AG04450 (cell line): ENCODE data around the gene RASA3. TPM values are rescaled to one million over a fixed set of nuclear protein-coding genes. Genes with fewer than 3 reads are reported as not detected.

ENCODE experiments used
- CTCF ChIA-PET: fragments of 300-600, 350-600 bp; formaldehyde crosslinking; extraction: SDS; loops from one replicate; lab custom pipeline; 2022; ENCODE audit warnings: antibody characterized with exemption, inconsistent platforms; lab: Charles Lee
- POLR2A ChIA-PET: fragments of 350-600 bp; formaldehyde crosslinking; extraction: SDS; loops from one replicate; lab custom pipeline; 2021; ENCODE audit warnings: antibody characterized with exemption, inconsistent platforms; lab: Yijun Ruan, JAX
- DNase-seq: peaks from one replicate; pipeline ENCODE4 v3.0.0-alpha.2; 2011; ENCODE audit warnings: low read depth, low spot score
- H3K27ac ChIP-seq: one replicate; pipeline ENCODE4 v1.5.1; 2012; ENCODE audit warnings: low read depth, low read length, control low read depth
- H3K27me3 ChIP-seq: one replicate; pipeline ENCODE4 v1.6.0; 2012; ENCODE audit warnings: low read length; ENCODE audit not compliant: control insufficient read depth, insufficient read depth
- H3K4me3 ChIP-seq: 2 replicates; pipeline ENCODE4 v1.5.1; 2011; ENCODE audit warnings: mild to moderate bottlenecking, low read depth, low read length, control low read depth
- H3K9me3 ChIP-seq: 2 replicates; pipeline ENCODE4 v1.5.1; 2012; ENCODE audit warnings: low read length; ENCODE audit not compliant: control insufficient read depth, insufficient read depth
- polyA plus RNA-seq: library from polyadenylated mRNA; depleted of rRNA; stranded (reverse); fragments of >200 nt; gene quantifications from 2 replicates; pipeline ENCODE4 v1.2.3, GENCODE V29; 2011
- TF ChIP-seq, protein P1 (sequence below): IDR thresholded peaks from 2 replicates; pipeline ENCODE4 v1.5.1; 2011; ENCODE audit warnings: low read depth, low read length, control low read depth, inconsistent platforms

Gene RASA3
- polyA plus RNA-seq, 1 experiment, result 25.2 TPM

DNA sequence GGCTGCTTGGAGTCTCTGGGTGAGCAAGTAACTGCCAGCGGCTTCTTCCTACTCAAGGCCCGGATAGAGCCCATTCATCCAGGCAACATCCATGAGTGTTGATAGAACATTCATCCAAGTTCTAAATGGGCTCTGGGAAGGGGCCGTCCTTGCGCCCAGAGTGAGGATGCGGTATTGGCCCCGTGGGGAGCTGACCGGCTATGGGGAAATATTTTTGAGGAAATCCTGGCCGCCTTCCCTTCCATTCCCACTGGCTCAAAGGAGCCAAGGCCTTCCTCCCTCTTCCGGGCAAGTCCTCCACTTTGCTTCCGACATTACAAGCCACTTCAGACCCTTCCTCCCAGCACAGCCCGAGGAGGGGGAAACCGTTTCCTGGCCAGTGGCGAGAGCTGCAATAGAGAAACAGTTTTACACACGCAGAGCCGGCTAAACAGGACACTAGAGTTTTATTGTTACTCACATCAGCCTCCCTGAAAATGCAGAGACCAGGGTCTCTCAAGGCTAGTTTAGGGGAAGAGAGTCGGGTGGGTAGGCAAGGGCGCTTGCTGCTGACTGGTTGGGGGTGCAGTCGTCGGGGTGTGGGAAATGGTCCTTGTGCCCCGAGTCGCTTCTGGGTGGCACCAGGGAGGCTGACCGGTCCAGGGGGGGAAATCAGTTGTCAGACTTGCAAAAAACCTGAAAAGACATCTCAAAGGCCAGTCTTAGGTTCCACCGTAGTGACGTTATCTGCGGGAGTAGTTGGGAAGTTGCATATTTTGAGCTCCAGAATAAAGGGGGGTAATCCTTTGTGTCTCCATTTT is 196.1 kb downstream of the RASA3 start:
- H3K27ac ChIP-seq, result no peak overlapping the region
- ChIA-PET POLR2A (no interaction called here), CTCF (no interaction called here)
- DNase-seq, result no peak
- no peaks in the 10 kb centered on the region for H3K27me3 ChIP-seq
- no peak overlapping the region for H3K4me3 ChIP-seq
- peaks cover 7% of the 10 kb centered on the region; the same call in 1 of the 2 replicates for H3K9me3 ChIP-seq
- TF ChIP-seq, protein P1, sequence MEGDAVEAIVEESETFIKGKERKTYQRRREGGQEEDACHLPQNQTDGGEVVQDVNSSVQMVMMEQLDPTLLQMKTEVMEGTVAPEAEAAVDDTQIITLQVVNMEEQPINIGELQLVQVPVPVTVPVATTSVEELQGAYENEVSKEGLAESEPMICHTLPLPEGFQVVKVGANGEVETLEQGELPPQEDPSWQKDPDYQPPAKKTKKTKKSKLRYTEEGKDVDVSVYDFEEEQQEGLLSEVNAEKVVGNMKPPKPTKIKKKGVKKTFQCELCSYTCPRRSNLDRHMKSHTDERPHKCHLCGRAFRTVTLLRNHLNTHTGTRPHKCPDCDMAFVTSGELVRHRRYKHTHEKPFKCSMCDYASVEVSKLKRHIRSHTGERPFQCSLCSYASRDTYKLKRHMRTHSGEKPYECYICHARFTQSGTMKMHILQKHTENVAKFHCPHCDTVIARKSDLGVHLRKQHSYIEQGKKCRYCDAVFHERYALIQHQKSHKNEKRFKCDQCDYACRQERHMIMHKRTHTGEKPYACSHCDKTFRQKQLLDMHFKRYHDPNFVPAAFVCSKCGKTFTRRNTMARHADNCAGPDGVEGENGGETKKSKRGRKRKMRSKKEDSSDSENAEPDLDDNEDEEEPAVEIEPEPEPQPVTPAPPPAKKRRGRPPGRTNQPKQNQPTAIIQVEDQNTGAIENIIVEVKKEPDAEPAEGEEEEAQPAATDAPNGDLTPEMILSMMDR, result no peak

DNA sequence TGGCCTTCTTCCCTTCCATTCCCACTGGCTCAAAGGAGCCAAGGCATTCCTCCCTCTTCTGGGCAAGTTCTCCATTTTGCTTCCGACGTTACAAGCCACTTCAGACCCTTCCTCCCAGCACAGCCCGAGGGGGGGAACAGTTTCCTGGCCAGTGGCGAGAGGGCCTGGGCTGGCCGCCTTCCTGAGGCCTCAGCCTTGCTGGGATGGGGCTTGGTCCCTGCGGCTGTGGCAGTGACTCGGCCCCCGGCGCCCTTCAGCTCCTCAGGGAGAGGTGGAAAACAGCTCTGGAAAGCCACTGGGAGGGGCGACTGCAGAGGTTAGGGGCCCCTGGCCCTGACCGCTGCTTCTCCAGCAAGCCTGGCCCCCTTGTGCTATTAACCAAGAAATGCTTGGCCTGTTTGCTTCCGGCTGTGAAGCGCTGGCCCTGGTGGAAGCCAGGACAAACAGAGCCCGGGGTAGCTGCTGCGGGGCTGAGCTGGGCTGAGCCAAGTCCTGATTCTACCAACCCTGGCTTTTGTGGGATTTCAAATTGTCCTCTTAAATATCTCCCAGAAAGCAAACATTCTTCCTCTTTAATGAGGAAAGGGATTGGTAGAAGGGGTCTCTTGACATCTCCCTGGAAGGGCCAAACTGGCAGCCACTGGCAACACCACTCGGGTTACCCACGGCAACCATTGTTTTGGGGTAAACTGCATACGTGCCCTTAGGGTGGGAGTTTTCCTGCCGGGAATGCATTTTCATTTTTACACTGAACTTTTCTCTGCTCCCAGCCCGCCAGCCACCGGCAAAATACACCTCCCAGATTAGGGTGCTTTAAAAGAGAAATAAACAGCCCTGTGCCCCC is 197.2 kb downstream of the RASA3 start:
- DNase-seq, result no peak
- ChIA-PET POLR2A (no interaction called here), CTCF (no interaction called here)
- no peaks in the 10 kb centered on the region for H3K27me3 ChIP-seq
- TF ChIP-seq, protein P1, result no peak
- no peak overlapping the region for H3K27ac ChIP-seq
- H3K9me3 ChIP-seq, result peaks cover 13% of the 10 kb centered on the region; the same call in 1 of the 2 replicates
- H3K4me3 ChIP-seq, result no peak overlapping the region

DNA sequence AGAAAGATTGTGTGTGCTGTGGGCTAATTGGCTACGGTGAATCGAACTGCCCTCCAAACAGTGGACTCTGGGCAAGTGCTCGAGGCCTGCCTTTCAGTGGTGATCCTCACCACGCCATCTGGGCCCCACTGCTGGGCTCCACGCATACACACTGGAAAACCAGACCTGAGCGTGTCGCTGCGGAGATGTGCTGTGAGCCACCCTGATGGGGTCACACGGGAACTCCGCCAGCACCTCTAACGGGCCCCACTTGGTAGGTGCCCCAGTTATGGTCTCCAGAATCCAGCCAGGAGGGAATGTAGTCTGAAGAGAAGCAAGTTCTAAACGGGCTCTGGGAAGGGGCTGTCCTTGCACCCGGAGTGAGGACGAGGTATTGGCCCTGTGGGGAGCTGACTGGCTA is 197.8 kb downstream of the RASA3 start:
- no peak overlapping the region for H3K4me3 ChIP-seq
- H3K27me3 ChIP-seq, result no peaks in the 10 kb centered on the region
- ChIA-PET POLR2A (no interaction called here), CTCF (no interaction called here)
- TF ChIP-seq, protein P1, result no peak
- no peak overlapping the region for H3K27ac ChIP-seq
- DNase-seq, result no peak
- H3K9me3 ChIP-seq, result peaks cover 13% of the 10 kb centered on the region; the same call in 1 of the 2 replicates

DNA sequence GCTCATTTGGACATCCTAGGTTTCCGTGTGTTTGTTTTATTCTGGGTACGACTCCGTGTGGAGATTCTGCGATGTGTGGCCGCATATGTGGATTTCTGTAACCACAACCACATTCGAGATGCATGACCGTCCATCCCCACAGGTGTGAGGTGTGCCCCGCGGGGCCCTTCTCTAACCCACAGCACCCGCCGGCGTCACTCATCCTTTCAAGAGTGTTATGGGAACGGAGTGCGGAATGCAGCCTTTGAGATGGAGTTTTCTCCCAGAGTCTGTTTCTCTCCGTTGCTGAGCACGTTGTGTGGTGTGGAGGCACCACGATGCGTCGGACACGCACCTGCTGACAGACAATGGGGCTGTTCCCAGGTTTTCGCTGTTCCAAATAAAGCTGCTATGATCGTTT is 198.5 kb downstream of the RASA3 start:
- ChIA-PET POLR2A (no interaction called here), CTCF (interaction anchor here (1.8 kb wide), 1 partner anchor 13 kb away, joined by 4 read pairs; no protein-coding TSS in a partner anchor)
- TF ChIP-seq, protein P1, result no peak

More for the DNA sequence above, 198.5 kb downstream of the RASA3 start:
- DNase-seq, result no peak
- no peak overlapping the region for H3K27ac ChIP-seq
- no peaks in the 10 kb centered on the region for H3K27me3 ChIP-seq
- peaks cover 13% of the 10 kb centered on the region; the same call in 1 of the 2 replicates for H3K9me3 ChIP-seq
- no peak overlapping the region for H3K4me3 ChIP-seq
